Epithelial cell of proximal tubule (primary cell): Measurements from ENCODE around the gene AMDHD2. TPM values are rescaled to one million over a fixed set of nuclear protein-coding genes. Genes with fewer than 3 reads are reported as not detected.
A peak's percentile ranks its signal among the peaks of the same experiment; 100 is the strongest.

Experiments used
- DNase-seq: peaks from one replicate; pipeline ENCODE4 v3.0.0-alpha.2; 2011; ENCODE audit warnings: low read depth
- H3K4me3 ChIP-seq: 2 replicates; pipeline ENCODE4 v1.5.1; 2011; ENCODE audit warnings: low read depth, mild to moderate bottlenecking, low read length
- CTCF ChIP-seq: conservative IDR thresholded peaks from 2 replicates; pipeline ENCODE4 v1.5.1; 2012; ENCODE audit warnings: low read depth, mild to moderate bottlenecking, low read length
- total RNA-seq: library from RNA; depleted of rRNA; stranded (reverse); fragments of >200 nt; gene quantifications from 2 replicates; pipeline ENCODE4 v1.2.3, GENCODE V29; 2015

AMDHD2 gene
- total RNA-seq, 1 donor from 2014 or later: 32.7 TPM

DNA sequence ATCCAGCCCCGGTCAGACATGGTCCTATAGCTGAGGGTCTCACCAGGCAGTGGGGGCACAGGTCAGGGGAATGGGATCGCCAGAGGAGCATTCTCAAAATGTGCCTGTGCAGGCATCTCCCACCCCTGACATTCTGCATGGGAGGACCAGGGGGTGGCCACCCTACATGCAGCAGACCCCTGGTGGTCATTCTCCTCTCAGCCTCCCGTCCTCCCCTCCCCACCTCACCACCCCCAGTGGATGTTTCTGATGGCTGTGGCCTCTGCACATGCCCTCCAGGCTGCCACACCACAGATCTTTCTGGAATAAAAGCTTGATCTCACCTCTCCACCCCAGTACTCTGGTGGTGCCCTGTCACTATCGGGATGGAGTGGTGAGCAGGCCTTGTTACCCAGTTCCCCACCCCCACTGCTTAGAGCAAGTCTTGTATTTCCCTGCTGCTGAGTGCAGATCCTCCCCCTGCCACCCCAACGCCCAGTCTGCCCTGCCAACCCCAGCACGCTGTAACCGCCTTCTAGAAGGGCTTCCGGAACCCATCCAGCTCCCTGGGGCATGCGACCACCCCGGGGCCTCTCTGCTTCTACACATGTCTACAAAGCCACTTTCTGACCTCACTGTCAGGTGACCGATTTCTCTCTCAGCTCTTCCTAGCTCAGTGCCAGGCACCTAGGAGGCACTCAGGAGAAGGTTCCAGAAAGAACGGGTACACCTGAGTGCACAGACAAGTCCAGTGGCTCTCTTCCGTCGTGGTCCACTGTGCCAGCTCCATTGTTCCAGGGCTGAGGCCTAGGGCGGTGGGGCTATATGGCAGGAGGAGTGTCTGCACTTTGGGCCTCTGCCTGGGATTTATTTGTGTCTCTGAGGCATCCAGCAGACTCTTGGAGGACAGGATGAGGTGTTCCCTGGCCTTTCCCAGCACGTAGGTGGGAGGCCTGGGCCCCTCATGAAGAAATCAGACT is 36.0 kb upstream of the AMDHD2 start:
- no peak overlapping the region for H3K4me3 ChIP-seq
- DNase-seq: no peak
- no peak for TF ChIP-seq CTCF

- no peak for DNase-seq
- H3K4me3 ChIP-seq: no peak overlapping the region
- no peak for TF ChIP-seq CTCF
Measured at GRCh38 chr16:2484898-2485508, 35.2 kb upstream of the AMDHD2 start.

DNA sequence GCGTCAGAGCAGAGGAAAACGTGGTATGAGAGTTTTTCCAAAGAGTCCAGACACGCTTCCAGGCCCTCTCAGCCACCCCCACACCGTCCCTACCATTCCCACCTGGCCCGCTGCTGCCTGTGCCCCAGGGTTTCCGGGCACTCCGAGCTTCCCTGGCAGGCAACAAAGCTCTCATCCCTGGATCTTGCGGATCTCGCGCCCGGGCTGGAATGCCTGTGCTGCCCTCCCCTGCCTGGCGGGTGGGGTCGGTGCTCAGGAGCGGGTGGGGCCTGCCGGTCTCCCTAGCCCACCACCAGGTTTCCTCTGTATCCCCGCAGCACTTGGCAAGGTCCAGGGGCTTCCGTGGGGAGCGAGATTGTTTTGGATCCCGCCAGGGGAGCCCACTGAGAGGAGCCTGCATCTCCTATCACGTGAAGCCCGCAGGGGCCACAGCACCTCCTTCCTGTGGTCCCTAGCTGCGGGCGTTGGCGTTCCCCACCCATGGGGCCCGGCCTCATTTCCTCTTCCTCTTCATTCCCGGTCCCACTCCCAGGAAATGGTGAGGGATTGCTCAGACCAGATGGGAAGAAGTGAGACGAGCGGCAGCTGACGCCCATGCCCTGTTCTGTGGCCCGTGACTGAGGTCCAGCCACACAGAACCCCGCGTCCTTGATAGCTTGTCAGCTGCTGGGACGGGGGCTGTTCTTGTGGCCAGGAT is 34.2 kb upstream of the AMDHD2 start:
- no peak overlapping the region for H3K4me3 ChIP-seq
- no peak for TF ChIP-seq CTCF
- DNase-seq: no peak

- DNase-seq: no peak
- peak; percentile 48 for TF ChIP-seq CTCF
- no peak overlapping the region for H3K4me3 ChIP-seq
Measured at GRCh38 chr16:2486645-2487516, 33.3 kb upstream of the AMDHD2 start.

DNA sequence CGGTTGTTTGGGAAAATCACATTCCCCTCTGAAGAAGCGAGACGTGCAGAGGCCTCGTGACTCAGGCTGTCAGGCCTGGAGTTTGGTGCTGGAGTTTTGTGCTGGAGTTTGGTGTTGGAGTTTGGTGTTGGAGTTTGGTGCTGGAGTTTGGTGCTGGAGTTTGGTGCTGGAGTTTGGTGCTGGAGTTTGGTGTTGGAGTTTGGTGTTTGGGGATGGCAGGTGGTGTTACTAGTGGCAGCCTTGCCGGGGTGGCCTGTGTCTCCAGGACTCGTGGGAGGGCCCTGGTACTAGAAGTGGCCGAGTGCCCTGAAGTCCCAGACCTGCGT is 32.7 kb upstream of the AMDHD2 start:
- no peak for TF ChIP-seq CTCF
- H3K4me3 ChIP-seq: no peak overlapping the region
- DNase-seq: no peak

DNA sequence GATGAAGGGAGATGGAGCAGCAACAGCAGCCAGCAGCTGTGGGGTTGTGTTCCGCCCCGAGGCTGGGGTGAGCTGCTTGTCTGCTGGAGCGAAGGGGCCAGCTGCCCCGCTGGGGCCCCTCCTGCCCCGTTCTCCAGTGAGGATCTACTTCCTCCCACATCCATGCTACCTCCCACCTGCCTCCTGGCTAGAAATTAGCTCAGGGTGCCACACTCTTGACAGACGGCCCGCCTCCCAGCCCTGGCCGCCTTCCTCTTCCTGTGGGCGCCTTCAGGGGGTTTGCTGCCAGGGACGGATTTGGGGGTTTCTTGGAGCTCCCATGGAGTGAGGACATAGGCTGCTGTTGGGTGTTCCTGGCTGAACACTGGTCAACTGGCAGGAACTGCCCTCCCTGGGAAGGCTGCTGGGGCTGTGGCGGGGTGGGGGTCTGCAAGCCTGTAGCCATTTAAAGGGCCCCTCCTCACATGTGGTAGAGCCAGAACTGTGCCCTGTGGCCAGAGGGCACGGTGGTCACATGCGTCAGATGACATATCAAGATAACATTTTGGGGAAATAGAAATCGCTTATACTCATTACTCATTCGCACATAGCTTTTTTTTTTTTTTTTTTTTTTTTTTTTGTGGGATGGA is 32.2 kb upstream of the AMDHD2 start:
- DNase-seq: no peak
- H3K4me3 ChIP-seq: no peak overlapping the region
- no peak for TF ChIP-seq CTCF
